Tibial nerve (tissue), 4 donors: Measurements from ENCODE around the gene LOX. TPM values are rescaled to one million over a fixed set of nuclear protein-coding genes. Genes with fewer than 3 reads are reported as not detected.

Source experiments
- DNase-seq, 2 donors: peaks; one replicate each; pipeline ENCODE4 v3.0.0-alpha.2; 2019; ENCODE audit warnings: low spot score in 2 of 2
- H3K27ac ChIP-seq, 4 donors: fragments of 200-600 bp; sonication (generic) in 3 of 4; one replicate each; pipeline ENCODE4 v1.5.1; 2017 to 2019; ENCODE audit warnings: mild to moderate bottlenecking in 1 of 4
- H3K27me3 ChIP-seq, 2 donors: fragments of 200-600 bp; sonication (generic) in 1 of 2; one replicate each; pipeline versions ENCODE4 v1.5.1 to v1.6.0; 2017 to 2019
- H3K36me3 ChIP-seq, 3 donors: fragments of 200-600 bp; sonication (generic); one replicate each; pipeline ENCODE4 v1.5.1; 2018 to 2019
- H3K4me1 ChIP-seq, 4 donors: fragments of 200-600 bp; sonication (generic) in 3 of 4; one replicate each; pipeline ENCODE4 v1.5.1; 2017 to 2019
- H3K4me3 ChIP-seq, 4 donors: fragments of 200-600 bp; sonication (generic) in 3 of 4; one replicate each; pipeline ENCODE4 v1.5.1; 2017 to 2019; ENCODE audit warnings: mild to moderate bottlenecking in 1 of 4, moderate library complexity in 1 of 4
- H3K9me3 ChIP-seq, 4 donors: fragments of 200-600 bp; sonication (generic) in 3 of 4; one replicate each; pipeline ENCODE4 v1.5.1; 2017 to 2019
- CTCF ChIP-seq, 5 experiments: fragments of 200-600 bp in 3 of 5; fragments of 450-650 bp in 2 of 5; sonication (generic) in 3 of 5; IDR thresholded peaks; one replicate each; pipeline ENCODE4 v1.5.1; 2016 to 2019; ENCODE audit warnings: antibody characterized with exemption in 5 of 5, mild to moderate bottlenecking in 3 of 5, moderate library complexity in 2 of 5
- EP300 ChIP-seq, 2 donors: sonication (generic); formaldehyde crosslinking; IDR thresholded peaks; one replicate each; pipeline ENCODE4 v1.6.1; 2017; ENCODE audit warnings: antibody characterized with exemption in 2 of 2, mild to moderate bottlenecking in 1 of 2
- POLR2A ChIP-seq, 2 donors: fragments of 450-650 bp; IDR thresholded peaks; one replicate each; pipeline ENCODE4 v1.6.1; 2017; ENCODE audit warnings: antibody characterized with exemption in 2 of 2, mild to moderate bottlenecking in 2 of 2, moderate library complexity in 2 of 2
- WGBS, 2 donors: methylation state at CpG; one replicate each; pipeline ENCODE4 v1.1.5; 2018; 5-methylcytosine and 5-hydroxymethylcytosine counted together
- total RNA-seq, 4 donors: library from RNA; depleted of rRNA; stranded (reverse); fragments of >200 nt; gene quantifications; one replicate each; pipeline ENCODE4 v1.1.0, GENCODE V29; 2016

Gene LOX
- total RNA-seq, 4 donors from 2014 or later, result 7.1 to 44.3 (median 19.3) TPM

- no peak for DNase-seq
- Histone ChIP-seq H3K27me3 (no peaks in the 10 kb centered on the region), H3K27ac (no peak overlapping the region), H3K9me3 (no peaks in the 10 kb centered on the region), H3K4me3 (no peak overlapping the region), H3K4me1 (peaks cover 0 to 20% (median 0%) of the 10 kb centered on the region in 4 donors), H3K36me3 (peaks cover 0 to 5% (median 0%) of the 10 kb centered on the region in 3 donors)
- TF ChIP-seq CTCF (IDR thresholded peaks at IDR 0.05) (no peak), POLR2A (IDR thresholded peaks at IDR 0.05) (no peak), EP300 (IDR thresholded peaks at IDR 0.05) (no peak)
- 48 to 56% methylated on average over 5 of the region's 5 CpGs for WGBS, 2 donors
Measured at GRCh38 chr5:122015471-122015870, 62.6 kb downstream of the LOX start.

GRCh38 chr5:122014236-122014935 lies 63.7 kb downstream of the LOX start:
- 31 to 42% methylated on average over 6 of the region's 6 CpGs for WGBS, 2 donors
- Histone ChIP-seq H3K27me3 (no peaks in the 10 kb centered on the region), H3K36me3 (no peaks in the 10 kb centered on the region), H3K9me3 (no peaks in the 10 kb centered on the region), H3K27ac (no peak overlapping the region), H3K4me3 (no peak overlapping the region), H3K4me1 (peaks cover 0 to 20% (median 0%) of the 10 kb centered on the region in 4 donors)
- TF ChIP-seq POLR2A (IDR thresholded peaks at IDR 0.05) (no peak), EP300 (IDR thresholded peaks at IDR 0.05) (no peak), CTCF (IDR thresholded peaks at IDR 0.05) (no peak)
- DNase-seq, result no peak

Other genes starting within 250 kb of the LOX start
- not detected for gene FTMT, start 226.4 kb downstream of the LOX start, total RNA-seq
- gene SRFBP1, start 116.3 kb downstream of the LOX start, total RNA-seq, result 10 to 100 TPM; 15.9 to 21.9 (median 17.6) TPM
- gene ZNF474, start 51.3 kb upstream of the LOX start, total RNA-seq, result 1 to 10 TPM in 2 of 4 donors, not detected in 2; 1.5 to 1.8 TPM
- 10 to 100 TPM in 1 of 4 donors, 1 to 10 TPM in 3; 4.6 to 18.6 (median 6.4) TPM for gene SNCAIP, start 234.0 kb upstream of the LOX start, total RNA-seq